ENCODE results near the gene SPEF1. TPM values are rescaled to one million over a fixed set of nuclear protein-coding genes. Genes with fewer than 3 reads are reported as not detected.

The SPEF1 gene
- total RNA-seq, 1 experiment from 2014 or later: not detected

GRCh38 chr20:3800256-3800877 is 19.1 kb upstream of the SPEF1 start:
- Histone ChIP-seq H3K4me1 (peaks cover 36% of the 10 kb centered on the region), H3K9me3 (no peaks in the 10 kb centered on the region), H3K4me3 (ENCODE audit: low read depth, low read length) (no peak overlapping the region), H3K36me3 (ENCODE audit: control insufficient read depth, insufficient read depth, low read length) (peaks cover 10% of the 10 kb centered on the region), H3K27me3 (replicated peaks; ENCODE audit: control insufficient read depth, insufficient read depth, low read length) (no peaks in the 10 kb centered on the region)
- no TSS peak for BruUV-seq (replicated peaks)
- Mint-ChIP-seq H3K36me3 (ENCODE audit: insufficient read depth, unreplicated experiment) (peaks cover 44% of the 10 kb centered on the region), H3K4me1 (ENCODE audit: low read depth, unreplicated experiment) (peaks cover 25% of the 10 kb centered on the region), H3K9me3 (ENCODE audit: unreplicated experiment) (no peaks in the 10 kb centered on the region), H3K27ac (ENCODE audit: unreplicated experiment) (peak overlapping the region; percentile 70), H3K27me3 (ENCODE audit: insufficient read depth, unreplicated experiment) (no peaks in the 10 kb centered on the region), H3K4me3 (ENCODE audit: unreplicated experiment) (peak overlapping the region; percentile 9)
- DNase-seq: no peak
- no peak for TF ChIP-seq CTCF (IDR thresholded peaks at IDR 0.05; ENCODE audit: insufficient read depth in 1 of 2, low read depth in 1 of 2, low read length in 1 of 2, severe bottlenecking in 1 of 2, unreplicated experiment in 1 of 2)
- POLR2A ChIA-PET: interaction anchor here (1.2 kb wide), 1 partner anchor 14 kb away, joined by 3 read pairs; the partner anchor contains the start of gene CENPB
- intact Hi-C loops (cut with micrococcal nuclease; ENCODE audit: unreplicated experiment): loop anchor here (1.0 kb wide), 1 partner anchor 18 kb away; no protein-coding TSS in a partner anchor
- CTCF ChIA-PET: interaction anchor here (1.1 to 2.5 kb wide), 2 partner anchors 13 to 18 kb away, joined by 3 to 9 read pairs; no protein-coding TSS in a partner anchor

- Mint-ChIP-seq H3K36me3 (ENCODE audit: insufficient read depth, unreplicated experiment) (peaks cover 38% of the 10 kb centered on the region), H3K4me3 (ENCODE audit: unreplicated experiment) (no peak overlapping the region), H3K27ac (ENCODE audit: unreplicated experiment) (no peak overlapping the region), H3K9me3 (ENCODE audit: unreplicated experiment) (no peaks in the 10 kb centered on the region), H3K4me1 (ENCODE audit: low read depth, unreplicated experiment) (peaks cover 25% of the 10 kb centered on the region), H3K27me3 (ENCODE audit: insufficient read depth, unreplicated experiment) (no peaks in the 10 kb centered on the region)
- no peak for DNase-seq
- Histone ChIP-seq H3K36me3 (ENCODE audit: control insufficient read depth, insufficient read depth, low read length) (peaks cover 10% of the 10 kb centered on the region), H3K27me3 (replicated peaks; ENCODE audit: control insufficient read depth, insufficient read depth, low read length) (no peaks in the 10 kb centered on the region), H3K9me3 (no peaks in the 10 kb centered on the region), H3K4me1 (peaks cover 36% of the 10 kb centered on the region), H3K4me3 (ENCODE audit: low read depth, low read length) (no peak overlapping the region)
- intact Hi-C loops (cut with micrococcal nuclease; ENCODE audit: unreplicated experiment): no loop called here
- BruUV-seq (replicated peaks): no TSS peak
- POLR2A ChIA-PET: interaction anchor here (1.1 kb wide), 1 partner anchor 19 kb away, joined by 4 read pairs; no protein-coding TSS in a partner anchor
- TF ChIP-seq CTCF (IDR thresholded peaks at IDR 0.05; ENCODE audit: insufficient read depth in 1 of 2, low read depth in 1 of 2, low read length in 1 of 2, severe bottlenecking in 1 of 2, unreplicated experiment in 1 of 2): no peak
- CTCF ChIA-PET: interaction anchor here (2.5 kb wide), 1 partner anchor 20 kb away, joined by 9 read pairs; no protein-coding TSS in a partner anchor
These were observed 17.6 kb upstream of the SPEF1 start for GRCh38 chr20:3798908-3799248.

- H3K4me3 ChIP-seq (ENCODE audit: low read depth, low read length): no peak overlapping the region
- ChIA-PET POLR2A (no interaction called here), CTCF (interaction anchor here (0.7 to 2.5 kb wide), 2 partner anchors 20 kb away, joined by 7 to 9 read pairs; no protein-coding TSS in a partner anchor)
- Mint-ChIP-seq H3K9me3 (ENCODE audit: unreplicated experiment) (no peaks in the 10 kb centered on the region), H3K27ac (ENCODE audit: unreplicated experiment) (peak overlapping the region; percentile 74), H3K27me3 (ENCODE audit: insufficient read depth, unreplicated experiment) (no peaks in the 10 kb centered on the region), H3K4me3 (ENCODE audit: unreplicated experiment) (peak overlapping the region; percentile 84), H3K4me1 (ENCODE audit: low read depth, unreplicated experiment) (peaks cover 25% of the 10 kb centered on the region), H3K36me3 (ENCODE audit: insufficient read depth, unreplicated experiment) (peaks cover 33% of the 10 kb centered on the region)
- peaks cover 36% of the 10 kb centered on the region for H3K4me1 ChIP-seq
- no peak for TF ChIP-seq CTCF (IDR thresholded peaks at IDR 0.05; ENCODE audit: insufficient read depth in 1 of 2, low read depth in 1 of 2, low read length in 1 of 2, severe bottlenecking in 1 of 2, unreplicated experiment in 1 of 2)
- H3K27me3 ChIP-seq (replicated peaks; ENCODE audit: control insufficient read depth, insufficient read depth, low read length): no peaks in the 10 kb centered on the region
- intact Hi-C loops (cut with micrococcal nuclease; ENCODE audit: unreplicated experiment): no loop called here
- no TSS peak for BruUV-seq (replicated peaks)
- no peaks in the 10 kb centered on the region for H3K9me3 ChIP-seq
- no peak for DNase-seq
- H3K36me3 ChIP-seq (ENCODE audit: control insufficient read depth, insufficient read depth, low read length): peaks cover 8% of the 10 kb centered on the region
These were observed 17.1 kb upstream of the SPEF1 start for GRCh38 chr20:3798373-3798768.

Measured in Caco-2 (cell line).